Measurements from ENCODE around the gene TMEM18.

- TF ChIP-seq EZH2 (IDR thresholded peaks at IDR 0.05): no peak
- no peak for TF ChIP-seq CTCF (IDR thresholded peaks at IDR 0.05)
These were observed 8.2 kb upstream of the TMEM18 start for GRCh38 chr2:685421-685820.

Data from neural progenitor cell (in vitro differentiated cells).